Neuronal stem cell (in vitro differentiated cells): ENCODE measurements around the gene ZIC2.

ENCODE experiments used
- DNase-seq: peaks from one replicate; pipeline ENCODE4 v3.0.0-alpha.2; 2013; ENCODE audit warnings: low spot score
- H2AFZ ChIP-seq: one replicate; pipeline ENCODE4 v1.6.1; 2013; ENCODE audit warnings: mild to moderate bottlenecking, low read length, inconsistent platforms
- H2AK5ac ChIP-seq: 2 replicates; pipeline ENCODE4 v1.6.1; 2013; ENCODE audit warnings: low read depth, mild to moderate bottlenecking, inconsistent platforms, low read length, moderate library complexity, mixed read lengths
- H2BK120ac ChIP-seq: 2 replicates; pipeline ENCODE4 v1.6.1; 2013; ENCODE audit warnings: low read depth, mild to moderate bottlenecking, inconsistent platforms, low read length, moderate library complexity, mixed read lengths
- H2BK12ac ChIP-seq: one replicate; pipeline ENCODE4 v1.6.1; 2013; ENCODE audit warnings: low read length, inconsistent platforms
- H2BK15ac ChIP-seq: 2 replicates; pipeline ENCODE4 v1.6.1; 2013; ENCODE audit warnings: mild to moderate bottlenecking, low read length, inconsistent platforms, mixed read lengths
- H2BK5ac ChIP-seq: one replicate; pipeline ENCODE4 v1.6.1; 2013; ENCODE audit warnings: inconsistent platforms, mild to moderate bottlenecking, low read length, moderate library complexity
- H3K14ac ChIP-seq: one replicate; pipeline ENCODE4 v1.6.1; 2013; ENCODE audit warnings: low read length, inconsistent platforms
- H3K18ac ChIP-seq: 2 replicates; pipeline ENCODE4 v1.6.1; 2013; ENCODE audit warnings: low read length, inconsistent platforms
- H3K23ac ChIP-seq: 2 replicates; pipeline ENCODE4 v1.6.1; 2013; ENCODE audit warnings: low read depth, mild to moderate bottlenecking, mixed read lengths, low read length, inconsistent platforms; ENCODE audit not compliant: poor library complexity
- H3K27ac ChIP-seq: replicated peaks from 3 replicates; pipeline ENCODE4 v1.5.1; 2013; ENCODE audit warnings: low read length, inconsistent platforms
- H3K27me3 ChIP-seq, 3 experiments: 2 replicates each; pipeline ENCODE4 v1.6.1; 2013; ENCODE audit warnings: low read length in 3 of 3, mild to moderate bottlenecking in 2 of 3, inconsistent platforms in 1 of 3, low read depth in 1 of 3, mixed read lengths in 1 of 3, moderate library complexity in 1 of 3; ENCODE audit not compliant: control insufficient read depth in 3 of 3, insufficient read depth in 3 of 3
- H3K36me3 ChIP-seq, 2 donors: replicated peaks in 1 of 2; 2 replicates each; pipeline ENCODE4 v1.6.1; 2013; ENCODE audit warnings: low read length in 2 of 2; ENCODE audit not compliant: control insufficient read depth in 2 of 2, insufficient read depth in 2 of 2
- H3K4ac ChIP-seq: 2 replicates; pipeline ENCODE4 v1.6.1; 2013; ENCODE audit warnings: inconsistent platforms, mild to moderate bottlenecking, low read length, moderate library complexity
- H3K4me1 ChIP-seq, 2 donors: 1 replicate in 1 of 2; 2 replicates in 1 of 2; pipeline ENCODE4 v1.6.1; 2013; ENCODE audit warnings: low read length in 2 of 2, low read depth in 1 of 2; ENCODE audit not compliant: control insufficient read depth in 2 of 2, insufficient read depth in 1 of 2
- H3K4me2 ChIP-seq: one replicate; pipeline ENCODE4 v1.6.1; 2013; ENCODE audit warnings: mild to moderate bottlenecking, low read length, inconsistent platforms; ENCODE audit not compliant: insufficient read depth, poor library complexity, severe bottlenecking
- H3K4me3 ChIP-seq, 2 donors: 2 replicates each; pipeline ENCODE4 v1.5.1; 2013; ENCODE audit warnings: low read length in 2 of 2, mild to moderate bottlenecking in 2 of 2, inconsistent platforms in 1 of 2, moderate library complexity in 1 of 2
- H3K79me1 ChIP-seq: one replicate; pipeline ENCODE4 v1.6.1; 2013; ENCODE audit warnings: low read depth, mild to moderate bottlenecking, inconsistent platforms, low read length, moderate library complexity
- H3K9ac ChIP-seq: one replicate; pipeline ENCODE4 v1.6.1; 2013; ENCODE audit warnings: mild to moderate bottlenecking, low read depth, low read length, inconsistent platforms; ENCODE audit not compliant: poor library complexity
- H3K9me3 ChIP-seq, 2 donors: replicated peaks in 1 of 2; 2 replicates each; pipeline versions ENCODE3 to v1.6.1; 2013; ENCODE audit warnings: low read length in 2 of 2, mild to moderate bottlenecking in 2 of 2, inconsistent platforms in 1 of 2, low read depth in 1 of 2, mixed read lengths in 1 of 2, moderate library complexity in 1 of 2; ENCODE audit not compliant: control insufficient read depth in 2 of 2, insufficient read depth in 1 of 2
- H4K8ac ChIP-seq: one replicate; pipeline ENCODE4 v1.6.1; 2013; ENCODE audit warnings: low read depth, mild to moderate bottlenecking, inconsistent platforms, low read length, moderate library complexity
- H4K91ac ChIP-seq: one replicate; pipeline ENCODE4 v1.6.1; 2013; ENCODE audit warnings: low read length, low read depth, mild to moderate bottlenecking, inconsistent platforms; ENCODE audit not compliant: poor library complexity
- WGBS, 2 donors: extraction: QIAGEN DNeasy Blood & Tissue Kit; methylation state at CpG; one replicate each; pipeline ENCODE4 v1.1.7; 2013; ENCODE audit warnings: missing lambda C conversion rate in 2 of 2, mixed read lengths in 1 of 2; ENCODE audit not compliant: insufficient read length in 2 of 2, insufficient replicate concordance in 1 of 2; ENCODE audit errors: extremely low coverage in 2 of 2; 5-methylcytosine and 5-hydroxymethylcytosine counted together

Gene ZIC2

GRCh38 chr13:99974296-99974938, 7.2 kb upstream of the ZIC2 start:
- H4K8ac ChIP-seq = peak overlapping the region; percentile 53
- no peak overlapping the region for H2BK12ac ChIP-seq
- H2AK5ac ChIP-seq = peak overlapping the region; percentile 98
- peaks cover 0 to 1% of the 10 kb centered on the region in 2 donors for H3K36me3 ChIP-seq
- peak overlapping the region; percentile 48 for H3K4me2 ChIP-seq
- no peak overlapping the region for H3K4ac ChIP-seq
- no peak overlapping the region for H3K9ac ChIP-seq
- H2BK5ac ChIP-seq = no peak overlapping the region
- H2BK120ac ChIP-seq = no peak overlapping the region
- peak overlapping the region; percentile 34 for H3K27ac ChIP-seq
- peaks cover 0 to 36% (median 5%) of the 10 kb centered on the region in 3 experiments for H3K27me3 ChIP-seq
- H3K4me3 ChIP-seq = no peak overlapping the region
- H2BK15ac ChIP-seq = peak overlapping the region; percentile 65
- no CpG with 5 or more reads among the region's 18 CpGs for WGBS, 2 donors
- H3K18ac ChIP-seq = peak overlapping the region; percentile 92
- H3K23ac ChIP-seq = peak overlapping the region; percentile 49
- no peak overlapping the region for H4K91ac ChIP-seq
- no peak for DNase-seq
- H3K79me1 ChIP-seq = peaks cover 9% of the 10 kb centered on the region
- H3K14ac ChIP-seq = no peak overlapping the region
- H3K4me1 ChIP-seq = peaks cover 12 to 18% of the 10 kb centered on the region in 2 donors
- no peaks in the 10 kb centered on the region for H3K9me3 ChIP-seq
- H2AFZ ChIP-seq = no peak overlapping the region

GRCh38 chr13:99974939-99975561, 6.5 kb upstream of the ZIC2 start:
- peaks cover 0 to 36% (median 5%) of the 10 kb centered on the region in 3 experiments for H3K27me3 ChIP-seq
- H3K4me1 ChIP-seq = peaks cover 12 to 18% of the 10 kb centered on the region in 2 donors

GRCh38 chr13:99975626-99976025, 6.0 kb upstream of the ZIC2 start:
- Histone ChIP-seq H4K8ac (no peak overlapping the region), H2AFZ (no peak overlapping the region), H3K27ac (no peak overlapping the region), H3K36me3 (no peaks in the 10 kb centered on the region), H3K9me3 (no peaks in the 10 kb centered on the region), H3K4me2 (no peak overlapping the region), H2AK5ac (peak overlapping the region; percentile 98), H3K4me3 (no peak overlapping the region), H2BK120ac (no peak overlapping the region), H2BK5ac (no peak overlapping the region), H2BK15ac (no peak overlapping the region), H3K79me1 (peaks cover 8% of the 10 kb centered on the region), H2BK12ac (no peak overlapping the region), H3K27me3 (peaks cover 0 to 36% (median 5%) of the 10 kb centered on the region in 3 experiments), H3K4ac (no peak overlapping the region), H4K91ac (no peak overlapping the region), H3K14ac (no peak overlapping the region), H3K4me1 (peaks cover 12 to 18% of the 10 kb centered on the region in 2 donors), H3K18ac (peak overlapping the region; percentile 92), H3K23ac (no peak overlapping the region), H3K9ac (no peak overlapping the region)
- WGBS, 2 donors = no CpG with 5 or more reads among the region's 19 CpGs
- no peak for DNase-seq

More at GRCh38 chr13:99974939-99975561, 6.5 kb upstream of the ZIC2 start:
- Histone ChIP-seq H2BK5ac (no peak overlapping the region), H4K8ac (no peak overlapping the region), H3K27ac (no peak overlapping the region), H3K36me3 (no peaks in the 10 kb centered on the region), H2BK120ac (no peak overlapping the region), H3K18ac (peak overlapping the region; percentile 92), H2BK12ac (peak overlapping the region; percentile 30), H2AK5ac (peak overlapping the region; percentile 98), H3K14ac (no peak overlapping the region), H3K9me3 (no peaks in the 10 kb centered on the region), H3K23ac (peak overlapping the region; percentile 49), H3K79me1 (peaks cover 9% of the 10 kb centered on the region), H3K4me2 (peak overlapping the region; percentile 48), H4K91ac (no peak overlapping the region), H3K4ac (no peak overlapping the region), H3K9ac (no peak overlapping the region), H3K4me3 (no peak overlapping the region), H2AFZ (no peak overlapping the region), H2BK15ac (peak overlapping the region; percentile 65)
- DNase-seq = no peak
- no CpG with 5 or more reads among the region's 34 CpGs for WGBS, 2 donors

- no peak overlapping the region for H4K8ac ChIP-seq
- no peak overlapping the region for H3K4me2 ChIP-seq
- DNase-seq = no peak
- H3K23ac ChIP-seq = no peak overlapping the region
- H3K27ac ChIP-seq = no peak overlapping the region
- H2AFZ ChIP-seq = no peak overlapping the region
- no peak overlapping the region for H3K4ac ChIP-seq
- H3K14ac ChIP-seq = no peak overlapping the region
- H2BK12ac ChIP-seq = no peak overlapping the region
- H3K9ac ChIP-seq = no peak overlapping the region
- H3K36me3 ChIP-seq = no peaks in the 10 kb centered on the region
- no peak overlapping the region for H2BK120ac ChIP-seq
- peaks cover 0 to 36% (median 5%) of the 10 kb centered on the region in 3 experiments for H3K27me3 ChIP-seq
- no peak overlapping the region for H3K4me3 ChIP-seq
- no peaks in the 10 kb centered on the region for H3K9me3 ChIP-seq
- no peak overlapping the region for H2BK15ac ChIP-seq
- H2BK5ac ChIP-seq = no peak overlapping the region
- H3K18ac ChIP-seq = no peak overlapping the region
- no CpG with 5 or more reads among the region's 5 CpGs for WGBS, 2 donors
- H3K4me1 ChIP-seq = peaks cover 12 to 18% of the 10 kb centered on the region in 2 donors
- H2AK5ac ChIP-seq = no peak overlapping the region
- no peak overlapping the region for H4K91ac ChIP-seq
- H3K79me1 ChIP-seq = peaks cover 4% of the 10 kb centered on the region
These were observed 5.0 kb upstream of the ZIC2 start for GRCh38 chr13:99976575-99976974.
